ENCODE results near the gene CATSPER4.

The CATSPER4 gene

DNA sequence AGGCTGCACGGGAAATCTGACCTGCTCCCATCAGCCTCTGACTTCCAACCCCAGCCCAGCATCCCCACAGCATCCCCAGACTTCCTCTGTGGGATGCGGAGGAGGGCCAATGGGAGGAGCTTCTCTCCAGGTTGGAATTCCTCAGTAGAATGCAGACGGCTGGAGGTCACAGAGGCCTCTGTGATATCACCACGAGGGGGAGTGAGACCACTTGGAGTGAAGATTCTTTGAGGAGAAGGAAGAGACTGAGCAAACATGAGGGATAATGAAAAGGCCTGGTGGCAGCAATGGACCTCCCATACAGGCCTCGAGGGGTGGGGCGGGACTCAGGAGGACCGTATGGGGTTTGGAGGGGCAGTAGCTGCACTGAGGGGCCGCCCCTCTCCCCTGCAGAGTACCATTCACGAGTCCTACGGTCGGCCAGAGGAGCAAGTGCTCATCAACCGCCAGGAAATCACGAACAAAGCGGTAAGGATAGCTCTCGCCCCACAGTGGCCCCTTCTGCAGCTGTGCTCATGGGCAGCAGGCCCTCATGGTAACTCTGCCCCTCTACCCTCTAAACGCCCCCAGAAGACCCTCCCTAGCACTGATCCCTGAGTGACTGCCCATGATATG is at the start of gene CATSPER4:
TSS of gene CATSPER4 (plus strand) at position 230 of the 615 bp plus-strand sequence. CDS start at position 256, 26 bp downstream.
- DNase-seq, result no peak

DNA sequence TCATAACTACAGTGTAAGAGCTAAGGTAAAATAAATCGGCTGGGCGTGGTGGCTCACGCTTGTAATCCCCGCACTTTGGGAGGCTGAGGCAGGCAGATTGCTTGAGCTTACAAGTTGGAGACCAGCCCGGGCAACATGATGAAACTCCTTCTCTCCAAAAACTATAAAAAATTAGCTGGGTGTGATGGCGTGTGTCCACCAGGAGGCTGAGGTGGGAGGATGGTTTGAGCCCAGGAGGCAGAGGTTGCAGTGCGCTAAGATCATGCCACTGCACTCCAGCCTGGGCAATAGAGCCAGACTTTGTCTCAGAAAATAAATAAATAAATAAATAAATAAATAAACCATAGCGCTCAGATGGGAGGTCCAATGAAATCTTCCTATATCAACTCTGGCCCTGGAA is 48.2 kb upstream of the CATSPER4 start:
- DNase-seq, result no peak

DNA sequence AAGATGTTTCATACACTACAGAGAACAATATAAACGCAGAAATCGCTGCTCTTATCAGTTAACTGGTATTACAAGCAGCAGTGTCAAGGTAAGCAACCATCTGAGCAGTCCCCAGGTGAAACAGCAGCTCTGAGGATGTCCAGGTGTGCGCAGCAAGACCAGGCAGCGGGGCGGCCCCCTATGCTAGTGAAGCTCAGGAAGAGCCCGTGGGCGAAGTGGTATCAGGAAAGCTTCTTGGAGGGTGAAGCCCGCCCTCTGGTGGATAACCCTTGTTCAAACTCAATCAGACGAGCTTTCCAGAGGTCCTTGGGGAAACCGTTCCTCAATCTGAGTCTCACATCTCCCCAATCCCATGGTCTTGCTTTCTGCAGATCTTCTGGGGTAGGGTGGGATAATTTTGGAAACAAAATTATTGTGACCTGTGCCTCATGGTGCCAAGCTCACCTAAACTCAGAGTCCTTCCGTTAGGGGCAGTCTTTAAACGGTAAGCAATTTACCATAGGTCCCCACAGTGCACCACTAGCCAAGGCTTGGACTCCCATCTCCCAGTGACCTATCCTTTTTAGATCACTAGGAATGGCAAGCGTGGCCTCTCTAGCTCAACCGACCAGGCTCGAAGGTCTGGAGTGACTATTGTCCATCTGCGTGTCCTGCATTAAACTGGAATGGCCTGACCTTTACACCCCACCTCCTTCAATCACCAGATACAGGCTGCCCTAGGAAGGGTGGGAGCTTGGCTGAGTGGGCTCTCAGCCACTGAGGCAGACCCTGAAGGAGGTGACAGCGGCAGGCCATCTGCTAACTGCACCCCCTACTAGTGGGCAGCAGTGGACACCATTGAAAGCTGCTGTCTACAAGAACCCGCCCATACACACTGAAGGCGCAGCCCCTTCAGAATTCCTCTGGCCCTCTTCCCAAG is 45.1 kb upstream of the CATSPER4 start:
- peak; percentile 64 for DNase-seq

DNA sequence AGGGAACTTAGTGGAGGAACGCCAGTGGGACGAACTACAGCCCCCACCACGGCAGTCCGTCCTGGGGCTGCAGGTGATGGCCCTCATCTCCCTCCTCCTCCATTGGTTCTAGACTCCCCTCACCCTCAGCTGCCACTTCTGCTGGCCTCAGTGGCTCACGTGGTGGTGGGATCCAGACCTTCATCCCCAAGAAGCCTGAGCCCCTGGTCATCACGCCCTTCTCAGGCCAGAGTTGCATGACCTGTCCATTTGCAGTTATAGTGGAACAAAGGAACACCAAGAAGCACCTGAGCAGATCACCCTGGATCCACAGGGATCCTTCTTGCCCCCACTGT is 44.5 kb upstream of the CATSPER4 start:
- no peak for DNase-seq

DNA sequence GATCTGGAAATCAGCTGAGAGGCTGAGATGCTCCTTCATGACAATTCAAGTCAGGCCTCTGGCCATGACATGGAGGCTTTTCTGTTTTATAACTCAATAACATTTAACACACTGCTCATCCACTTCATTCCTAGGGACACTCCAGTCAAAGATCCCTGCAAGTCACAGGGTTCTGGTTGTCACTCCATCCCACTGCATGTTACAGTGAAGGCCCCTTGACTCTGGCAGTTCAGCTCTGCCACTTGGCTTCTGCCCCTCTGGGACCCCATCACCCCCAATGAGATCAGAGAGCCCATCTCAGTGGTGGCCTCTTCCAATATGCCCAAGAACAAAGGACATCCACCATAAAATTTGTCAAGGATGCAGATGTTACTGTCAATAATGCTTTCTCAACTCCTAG is 41.5 kb upstream of the CATSPER4 start:
- DNase-seq, result no peak

DNA sequence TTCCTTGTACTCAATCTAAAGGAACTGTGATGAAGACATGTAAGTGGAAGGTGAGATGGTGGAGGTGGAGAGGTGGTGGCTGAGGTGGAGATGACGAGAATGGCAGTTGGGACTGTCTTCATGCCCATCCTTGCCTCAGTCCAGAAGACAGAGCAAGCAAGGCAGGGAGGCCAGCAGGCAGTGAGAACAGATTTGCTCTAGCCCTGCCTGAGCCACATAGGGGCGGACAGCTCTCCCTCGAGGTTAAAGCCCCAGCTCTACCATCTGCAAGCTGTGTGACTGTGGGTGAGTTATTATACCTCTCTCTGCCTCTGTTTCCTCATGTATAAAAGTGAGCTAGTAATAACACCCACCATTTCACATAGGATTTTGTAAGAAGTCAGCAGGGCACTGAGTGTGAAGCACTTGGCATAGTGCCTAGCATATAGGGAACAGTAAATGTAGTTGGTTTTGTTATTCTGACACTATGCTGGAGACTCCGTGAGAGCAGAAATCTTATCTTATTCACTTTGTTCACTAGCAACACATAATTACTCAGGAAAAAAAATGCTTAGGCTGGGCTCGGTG is 36.4 kb upstream of the CATSPER4 start:
- DNase-seq, result no peak

DNA sequence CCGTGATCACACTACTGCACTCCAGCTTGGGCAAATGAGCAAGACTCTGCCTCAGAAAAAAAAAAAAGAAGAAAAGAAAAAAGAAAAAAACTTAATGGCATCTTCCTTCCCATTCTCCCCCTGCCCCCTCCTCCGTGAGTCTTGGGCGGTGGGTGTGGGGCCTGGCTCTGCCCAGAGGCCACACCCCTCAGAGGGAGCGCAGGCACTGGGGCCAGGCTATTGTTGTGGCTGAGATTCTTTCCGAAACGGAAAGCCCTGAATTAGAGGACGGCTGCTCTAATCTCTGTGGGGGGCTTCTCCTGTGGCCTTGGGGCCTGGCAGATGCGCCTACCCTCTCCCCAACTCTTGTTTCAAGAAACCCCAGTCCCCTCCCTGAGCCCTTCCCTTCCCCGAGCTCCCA is 35.7 kb upstream of the CATSPER4 start:
- no peak for DNase-seq

DNA sequence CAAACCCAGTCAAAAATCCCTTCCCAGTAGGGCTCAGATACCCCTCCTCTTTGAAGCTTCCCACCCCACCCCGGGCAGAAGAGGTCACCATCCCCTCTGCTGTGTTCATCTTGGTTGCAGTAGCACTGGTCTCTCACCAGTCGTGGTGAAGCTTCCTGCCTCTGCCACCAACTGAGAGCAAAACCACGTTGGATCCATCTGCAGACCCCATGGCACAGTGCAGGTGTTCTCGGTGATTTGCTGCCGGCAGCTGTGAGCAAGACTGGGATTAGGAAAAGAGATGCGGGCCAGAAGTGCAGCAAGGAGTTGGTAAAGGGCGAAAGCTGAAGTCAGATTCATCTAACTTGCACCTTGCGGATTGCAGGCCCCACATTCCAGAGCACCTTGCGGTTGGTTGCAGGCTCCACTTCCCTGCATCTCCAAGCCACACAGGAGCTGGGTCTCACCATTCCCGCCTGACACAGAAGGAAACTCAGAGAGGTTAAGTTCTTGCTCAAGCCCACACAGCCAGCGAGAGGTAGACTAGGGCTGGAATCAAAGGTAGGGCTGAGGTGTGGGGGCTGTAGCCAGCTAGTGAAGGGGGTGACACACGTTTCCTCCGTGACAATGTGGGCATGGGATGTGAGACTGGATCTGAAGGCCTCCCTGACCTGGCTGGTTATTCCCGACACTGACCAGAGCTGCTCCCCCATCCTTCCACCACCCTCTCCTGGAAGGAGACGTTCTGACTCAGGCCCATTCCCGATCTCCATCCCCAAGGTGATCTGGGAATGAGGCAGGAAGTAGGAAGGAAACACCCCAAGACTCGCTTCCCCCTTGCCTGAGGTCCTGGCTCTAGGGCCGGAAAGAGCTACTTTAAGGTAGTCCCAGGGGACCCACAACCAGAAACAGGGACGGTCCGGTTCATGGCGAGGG is 34.8 kb upstream of the CATSPER4 start:
- DNase-seq, result no peak

DNA sequence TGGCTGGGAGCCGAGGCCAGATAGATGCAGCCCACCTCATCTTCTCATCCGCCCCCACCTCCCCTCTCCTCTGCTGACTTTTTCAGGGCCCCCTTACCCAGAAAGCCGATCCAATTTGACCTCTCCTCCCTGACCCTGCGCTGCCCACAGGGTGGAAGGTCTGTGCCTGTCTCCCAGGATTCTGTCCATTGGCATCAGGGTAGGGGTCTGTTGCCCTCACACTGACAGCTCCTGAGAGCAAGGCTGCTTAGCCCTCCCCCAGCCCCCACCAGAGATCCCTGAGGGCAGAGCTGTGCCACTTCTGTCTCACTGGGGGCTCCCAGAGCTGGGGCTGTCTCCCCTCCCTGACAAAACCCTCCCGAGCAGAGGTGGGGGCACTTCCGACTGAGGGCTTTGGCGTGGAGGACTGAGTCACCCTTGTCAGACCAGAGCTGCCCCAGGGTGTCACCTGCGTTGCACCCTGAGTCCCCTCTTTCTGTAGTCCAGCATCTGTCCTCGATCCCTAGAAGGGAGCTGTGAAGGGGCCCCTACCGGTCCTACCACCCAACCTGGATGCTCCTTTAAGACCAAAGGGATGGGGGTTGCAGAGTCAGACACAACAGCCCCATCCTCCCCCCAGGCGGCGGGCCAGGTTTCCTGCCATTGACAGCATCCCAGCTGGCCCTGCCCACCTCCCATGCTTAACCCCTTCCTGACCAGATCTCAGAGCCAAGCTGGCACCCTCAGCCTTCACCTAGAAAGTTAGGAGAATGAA is 33.9 kb upstream of the CATSPER4 start:
- DNase-seq, result no peak

DNA sequence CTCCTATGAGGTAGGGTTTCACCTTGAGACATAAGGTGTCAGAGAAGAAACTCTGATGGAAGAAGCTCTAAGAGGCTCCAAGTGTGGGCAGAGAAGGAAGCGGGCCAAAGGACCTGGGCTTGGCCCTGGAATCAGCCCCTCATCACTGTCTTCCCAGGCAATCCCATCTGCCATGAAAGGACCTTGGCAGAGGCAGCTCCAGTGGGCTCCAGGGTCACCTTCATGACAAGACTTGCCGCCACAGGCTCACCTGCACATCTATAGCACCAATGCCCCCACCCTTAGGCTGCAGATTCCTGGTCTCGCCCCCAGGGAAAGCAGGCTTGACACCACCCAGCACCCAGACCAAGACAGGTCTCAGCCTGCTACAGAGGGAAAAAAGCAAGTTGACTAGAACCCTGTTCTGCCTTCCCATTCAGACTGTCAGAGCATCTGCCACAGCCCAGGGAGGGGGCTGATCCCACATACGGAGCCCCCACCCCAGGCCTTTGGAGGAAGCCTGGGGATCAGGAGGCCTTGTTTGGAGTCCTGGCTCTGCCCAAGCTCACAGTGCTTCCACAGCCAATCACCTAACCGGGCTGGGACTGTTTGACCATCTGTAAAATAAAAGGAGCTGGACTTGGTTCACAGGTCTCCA is 32.0 kb upstream of the CATSPER4 start:
- DNase-seq, result no peak

DNA sequence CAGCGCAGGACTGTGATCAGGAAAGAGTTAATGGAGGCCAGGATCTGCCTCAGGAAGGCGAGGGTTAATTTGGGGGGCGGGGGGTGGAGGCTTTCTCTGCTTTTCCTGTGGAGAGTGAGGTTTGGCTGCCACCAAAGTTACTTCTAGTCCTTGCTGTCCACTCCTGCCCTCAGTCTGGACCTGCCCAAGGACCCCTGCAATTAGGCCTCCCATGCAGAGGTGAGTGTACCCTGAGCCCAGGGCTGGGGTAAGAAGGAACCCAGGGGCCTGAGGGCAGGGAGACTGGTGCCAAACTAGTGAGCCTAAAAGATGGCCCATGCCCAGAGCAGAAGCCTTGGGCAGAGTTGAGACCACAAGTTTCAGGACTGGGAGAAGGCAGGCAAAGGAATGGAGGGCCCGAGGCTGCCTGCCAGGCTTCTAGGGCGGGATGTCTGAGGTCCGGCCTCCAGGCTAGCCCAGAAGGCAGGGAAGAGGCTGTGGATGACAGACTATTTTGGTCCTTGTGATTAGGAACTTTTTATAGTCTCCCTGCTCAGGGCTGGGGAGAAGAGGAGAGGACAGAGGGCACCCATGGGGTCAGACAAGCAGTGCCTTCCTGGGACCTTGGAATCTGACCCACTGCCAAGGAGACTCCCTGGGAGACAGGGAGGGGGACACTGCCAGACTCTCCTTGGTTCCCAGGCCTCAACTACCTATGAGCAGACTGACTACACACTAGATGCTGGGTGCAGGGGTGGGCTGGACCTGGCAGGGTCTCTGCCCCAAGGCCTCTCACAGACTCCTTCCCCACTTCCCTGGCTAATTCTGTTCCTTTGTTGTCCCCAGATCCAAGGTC is 31.3 kb upstream of the CATSPER4 start, which contains the start of gene FAM110D:
TSS of gene FAM110D (plus strand) at position 172 of the 835 bp plus-strand sequence. CDS start 2,213 bp downstream, outside the sequence.
- no peak for DNase-seq

DNA sequence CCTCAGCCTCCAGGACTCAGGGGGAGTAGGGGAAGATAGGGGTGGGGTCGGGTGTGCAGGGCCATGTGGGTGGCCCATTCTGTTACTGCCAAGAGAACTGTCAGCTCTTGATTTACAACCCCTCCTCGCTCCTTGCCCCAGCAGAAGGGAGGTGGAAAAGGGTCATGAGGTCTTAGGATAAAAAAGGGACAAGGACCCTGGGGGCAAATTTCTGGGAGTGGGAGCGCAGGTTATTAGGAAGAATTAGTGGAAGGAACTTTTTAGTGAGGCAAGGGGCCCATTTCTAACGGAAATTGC is 30.7 kb upstream of the CATSPER4 start:
- DNase-seq, result no peak

DNA sequence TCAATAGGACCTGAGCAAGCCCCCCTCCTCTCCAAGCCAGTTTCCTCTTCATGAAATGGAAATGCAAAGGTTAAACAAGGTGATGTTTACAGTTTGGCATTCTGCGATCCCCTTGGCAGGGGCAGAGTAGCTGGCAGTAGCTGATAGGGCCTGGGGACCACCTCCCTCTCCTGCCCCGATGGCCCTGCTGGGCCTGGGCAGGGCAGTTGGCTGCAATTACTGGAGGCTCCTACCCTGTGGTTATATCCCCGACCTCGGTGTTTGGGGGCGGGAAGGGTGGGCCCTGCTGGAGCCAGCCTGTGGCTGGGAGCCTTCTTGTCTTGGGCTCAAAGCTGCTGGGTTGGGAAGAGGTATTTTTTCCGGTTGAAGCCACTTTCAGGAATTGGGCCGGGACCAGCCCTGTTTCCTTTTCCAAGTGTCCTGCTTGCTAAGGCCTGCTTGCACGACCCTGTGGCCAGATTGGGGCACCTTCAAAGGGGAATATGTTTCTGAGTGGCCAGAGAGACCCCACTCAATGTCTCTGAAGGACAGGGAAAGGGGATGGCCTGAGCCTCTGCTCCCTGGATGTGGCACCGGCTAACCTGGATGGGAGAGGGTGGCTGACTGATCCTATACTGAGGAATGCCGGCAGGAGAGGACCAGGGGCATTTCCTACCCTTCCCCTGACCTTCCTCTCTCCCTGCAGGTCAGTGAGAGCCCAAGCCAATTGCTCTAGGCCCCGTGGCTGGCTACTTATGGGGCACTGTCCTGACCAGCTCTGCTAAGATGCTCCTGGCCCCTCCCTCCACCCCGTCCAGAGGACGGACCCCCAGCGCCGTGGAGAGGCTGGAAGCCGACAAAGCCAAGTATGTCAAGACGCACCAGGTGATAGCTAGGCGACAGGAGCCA is 29.6 kb upstream of the CATSPER4 start:
- no peak for DNase-seq

DNA sequence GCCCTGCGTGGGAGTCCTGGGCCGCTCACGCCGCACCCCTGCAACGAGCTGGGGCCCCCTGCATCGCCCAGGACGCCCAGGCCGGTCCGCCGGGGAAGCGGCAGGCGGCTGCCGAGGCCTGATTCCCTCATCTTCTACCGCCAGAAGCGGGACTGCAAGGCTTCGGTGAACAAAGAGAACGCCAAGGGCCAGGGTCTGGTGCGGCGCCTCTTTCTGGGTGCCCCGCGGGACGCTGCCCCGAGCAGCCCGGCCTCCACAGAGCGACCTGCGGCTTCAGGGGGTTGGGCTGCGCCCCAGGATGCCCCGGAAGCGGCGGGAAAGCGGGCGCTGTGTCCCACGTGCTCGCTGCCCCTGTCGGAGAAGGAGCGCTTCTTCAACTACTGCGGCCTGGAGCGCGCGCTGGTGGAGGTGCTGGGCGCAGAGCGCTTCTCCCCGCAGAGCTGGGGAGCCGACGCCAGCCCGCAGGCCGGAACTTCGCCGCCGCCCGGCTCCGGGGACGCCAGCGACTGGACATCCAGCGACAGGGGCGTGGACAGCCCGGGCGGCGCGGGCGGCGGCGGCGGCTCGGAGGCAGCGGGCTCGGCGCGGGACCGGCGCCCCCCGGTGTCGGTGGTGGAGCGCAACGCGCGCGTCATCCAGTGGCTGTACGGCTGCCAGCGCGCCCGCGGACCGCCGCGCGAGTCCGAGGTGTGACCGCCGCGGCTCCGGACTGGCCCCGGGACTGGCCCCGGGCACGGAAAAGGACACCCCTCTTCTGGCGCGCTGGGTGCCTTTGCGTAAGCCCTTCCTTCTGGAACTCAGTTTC is 28.8 kb upstream of the CATSPER4 start:
- peak; percentile 52 for DNase-seq

DNA sequence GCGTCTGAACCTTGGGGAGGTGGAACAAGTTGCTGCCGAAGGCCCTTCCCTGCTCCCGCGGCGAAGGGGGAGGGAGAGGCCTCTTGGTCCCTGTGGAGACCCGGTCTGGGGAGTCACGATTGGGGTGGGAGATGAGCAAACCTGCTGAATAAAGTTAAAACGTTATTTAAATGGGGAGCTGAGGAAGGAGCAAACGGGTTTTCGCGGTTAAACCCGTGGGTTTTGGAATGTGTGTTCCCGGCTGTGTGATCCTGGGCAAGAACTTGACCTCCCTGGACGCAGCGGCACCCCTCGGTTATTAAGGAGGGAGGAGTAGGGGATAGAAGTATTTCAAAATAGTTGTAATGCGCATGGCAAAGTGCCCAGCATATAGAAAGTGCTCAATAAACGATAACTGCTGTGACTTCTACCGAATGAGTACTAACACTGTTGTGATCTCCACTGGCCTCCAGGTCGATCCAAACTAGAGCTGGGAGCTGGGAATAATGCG is 28.1 kb upstream of the CATSPER4 start:
- no peak for DNase-seq

DNA sequence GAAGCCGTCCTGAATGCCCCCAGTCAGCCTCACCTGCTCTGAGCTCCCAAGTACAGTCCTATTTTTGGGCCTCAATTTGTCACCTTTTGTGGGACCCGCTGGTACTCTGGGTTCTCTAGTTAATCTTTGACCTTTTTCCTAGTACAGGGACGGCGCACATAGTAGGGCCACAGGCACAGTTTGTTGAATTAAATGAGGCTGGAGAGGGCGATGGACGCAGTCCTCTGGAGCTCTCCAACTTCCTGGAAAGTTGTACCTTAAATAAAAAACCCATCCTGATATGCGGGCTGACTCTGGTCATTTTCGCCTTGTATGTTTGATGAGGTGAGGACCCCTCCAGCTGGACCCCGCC is 26.7 kb upstream of the CATSPER4 start:
- DNase-seq, result no peak

DNA sequence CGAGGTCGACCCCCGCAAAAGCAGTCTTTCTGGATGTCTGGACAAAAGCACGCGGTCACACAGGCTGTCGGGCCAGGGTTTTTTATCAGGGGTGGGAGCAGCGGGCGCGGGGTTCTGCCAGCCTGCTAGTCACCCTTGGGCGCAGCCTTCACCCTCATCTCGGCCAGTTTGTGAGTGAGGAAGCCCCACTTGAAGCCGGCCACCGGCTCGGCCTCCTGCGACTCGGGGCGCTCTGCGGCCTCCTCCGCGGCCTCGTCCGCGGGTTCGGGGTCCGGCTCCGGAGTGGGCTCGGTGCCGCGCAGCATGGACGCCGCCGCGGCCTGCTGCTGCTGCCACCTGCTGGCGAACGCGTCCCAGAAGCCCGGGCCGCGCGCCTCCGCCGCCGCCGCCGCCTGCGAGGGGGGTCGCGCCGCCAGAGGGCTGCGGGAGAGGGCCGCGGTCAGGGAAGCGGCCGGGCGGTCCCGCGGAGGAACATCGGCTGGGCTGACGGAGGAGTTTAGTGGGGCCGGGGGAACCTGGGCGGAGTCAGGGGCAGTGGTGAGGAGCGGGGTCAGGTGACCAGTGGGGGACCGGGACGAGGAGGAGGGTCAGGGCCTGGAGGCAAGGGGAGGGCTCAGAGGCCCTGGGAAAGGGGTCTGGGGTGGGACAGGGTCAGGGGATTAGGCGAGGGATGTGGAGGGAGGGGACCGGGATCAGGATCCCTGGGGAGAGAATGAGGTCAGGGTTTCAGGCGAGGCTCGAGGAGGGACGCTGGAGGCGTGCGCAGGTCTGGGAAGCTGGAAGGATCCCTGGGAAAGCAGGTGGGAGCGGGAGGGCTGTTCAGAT is 26.2 kb upstream of the CATSPER4 start:
- DNase-seq, result peak; percentile 66
